HUDEP-2 (cell line): Measurements from ENCODE around the gene WARS2.
"Not testable (repeated sequence)": the region's sequence is repeated elsewhere in the genome, so short reads cannot be mapped to it uniquely, and the experiment has no call there.

Source experiments
- DNase-seq, 76 experiments: peaks; one replicate each; lab custom pipeline; 2025; ENCODE audit not compliant: unreplicated experiment in 76 of 76; lab: John Stamatoyannopoulos, UW

WARS2 gene

GRCh38 chr1:119140177-119141019 is at the start of gene WARS2:
Gene WARS2, minus strand, starts transcription at chr1:119140653. Its CDS starts 9 bp downstream, at chr1:119140644.
- peak; percentile 35 to 96 (median 88) for DNase-seq

DNA sequence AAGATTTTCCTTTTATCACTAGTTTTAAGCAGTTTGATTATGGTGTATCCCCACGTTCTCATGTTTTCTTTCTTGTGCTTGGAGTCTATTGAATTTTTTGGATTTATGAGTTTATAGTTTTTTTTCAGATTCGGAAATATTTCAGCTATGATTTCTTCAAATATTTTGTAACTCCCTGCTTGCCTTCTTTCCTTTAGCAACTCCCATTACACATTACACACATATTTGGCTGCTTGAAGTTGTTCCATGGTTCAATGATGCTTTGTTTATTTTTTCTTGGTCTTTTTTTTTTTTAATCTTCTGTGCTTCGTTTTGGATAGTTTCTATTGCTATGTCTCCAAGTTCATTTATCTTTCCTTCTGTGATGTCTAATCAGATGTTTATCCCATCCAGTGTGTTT is 48.5 kb upstream of the WARS2 start:
- no peak for DNase-seq

- DNase-seq = no peak
These were observed 47.0 kb upstream of the WARS2 start for GRCh38 chr1:119187416-119187815.

DNA sequence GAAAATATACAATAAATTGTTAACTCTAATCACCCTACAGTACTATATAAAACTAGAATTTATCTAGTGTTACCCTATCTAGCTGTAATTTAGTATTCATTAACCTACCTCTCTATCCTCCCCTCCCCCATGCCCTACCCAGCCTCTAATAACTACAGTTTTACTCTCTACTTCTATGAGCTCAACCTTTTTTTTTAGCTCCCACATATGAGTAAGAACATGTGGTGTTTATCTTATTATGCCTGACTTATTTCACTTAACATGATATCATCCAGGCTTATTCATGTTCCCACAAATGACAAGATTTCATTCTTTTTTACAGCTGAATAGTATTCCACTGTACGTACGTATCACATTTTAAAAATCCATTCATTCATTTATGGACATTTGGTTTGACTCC is 46.0 kb upstream of the WARS2 start:
- DNase-seq = no peak

GRCh38 chr1:119184972-119185371 is 44.5 kb upstream of the WARS2 start:
- DNase-seq = no peak

DNA sequence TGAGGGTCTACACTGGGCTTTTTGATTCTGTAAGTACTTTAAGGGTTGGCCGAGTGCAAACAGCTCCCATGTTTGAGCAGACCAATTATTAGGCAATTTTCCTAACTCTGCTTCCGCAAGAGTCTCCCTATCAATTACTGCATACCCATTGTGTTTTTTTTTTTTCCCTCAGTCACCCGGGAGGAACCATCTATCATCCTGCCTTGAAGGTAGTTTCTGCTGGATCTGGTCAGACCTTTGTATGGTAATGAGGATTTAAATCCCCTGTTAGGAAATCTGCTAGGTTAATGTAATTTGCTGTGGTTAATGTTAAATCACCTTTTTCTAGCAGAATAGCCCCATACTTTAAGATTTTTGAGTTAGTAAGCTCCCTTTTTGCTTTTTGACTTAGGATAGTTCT is 40.8 kb upstream of the WARS2 start:
- DNase-seq = no peak

DNA sequence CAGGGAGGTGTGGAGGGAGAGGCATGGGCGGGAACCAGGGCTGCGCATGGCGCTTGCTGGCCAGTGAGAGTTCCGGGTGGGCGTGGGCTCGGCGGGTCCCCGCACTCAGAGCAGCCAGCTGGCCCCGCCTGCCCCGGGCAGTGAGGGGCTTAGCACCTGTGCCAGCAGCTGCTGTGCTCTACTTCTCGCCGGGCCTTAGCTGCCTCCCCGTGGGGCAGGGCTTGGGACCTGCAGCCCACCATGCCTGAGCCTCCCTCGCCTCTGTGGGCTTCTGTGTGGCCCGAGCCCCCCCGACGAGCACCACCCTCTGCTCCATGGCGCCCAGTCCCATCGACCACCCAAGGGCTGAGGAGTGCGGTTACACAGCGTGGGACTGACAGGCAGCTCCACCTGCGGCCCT is 38.6 kb upstream of the WARS2 start:
- no peak for DNase-seq

GRCh38 chr1:119172927-119173326 is 32.5 kb upstream of the WARS2 start:
- DNase-seq = not testable (repeated sequence)

DNA sequence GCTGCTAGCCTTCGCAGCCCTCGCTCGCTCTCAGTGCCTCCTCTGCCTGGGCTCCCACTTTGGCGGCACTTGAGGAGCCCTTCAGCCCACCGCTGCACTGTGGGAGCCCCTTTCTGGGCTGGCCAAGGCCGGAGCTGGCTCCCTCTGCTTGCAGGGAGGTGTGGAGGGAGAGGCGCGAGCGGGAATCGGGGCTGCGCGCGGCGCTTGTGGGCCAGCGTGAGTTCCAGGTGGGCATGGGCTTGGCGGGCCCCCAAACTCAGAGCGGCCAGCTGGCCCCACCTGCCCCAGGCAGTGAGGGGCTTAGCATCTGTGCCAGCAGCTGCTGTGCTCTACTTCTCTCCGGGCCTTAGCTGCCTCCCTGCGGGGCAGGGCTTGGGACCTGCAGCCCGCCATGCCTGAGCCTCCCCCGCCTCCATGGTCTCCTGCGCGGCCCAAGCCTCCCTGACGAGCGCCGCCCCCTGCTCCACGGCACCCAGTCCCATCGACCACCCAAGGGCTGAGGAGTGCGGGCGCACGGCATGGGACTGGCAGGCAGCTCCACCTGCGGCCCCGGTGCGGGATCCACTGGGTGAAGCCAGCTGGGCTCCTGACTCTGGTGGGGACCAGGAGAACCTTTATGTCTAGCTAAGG is 31.0 kb upstream of the WARS2 start:
- not testable (repeated sequence) for DNase-seq

GRCh38 chr1:119163396-119163795 is 22.9 kb upstream of the WARS2 start:
- DNase-seq = peak in 5 of 76 experiments; percentile 0 to 10 (median 3)

GRCh38 chr1:119160866-119161265 is 20.4 kb upstream of the WARS2 start:
- DNase-seq = no peak

DNA sequence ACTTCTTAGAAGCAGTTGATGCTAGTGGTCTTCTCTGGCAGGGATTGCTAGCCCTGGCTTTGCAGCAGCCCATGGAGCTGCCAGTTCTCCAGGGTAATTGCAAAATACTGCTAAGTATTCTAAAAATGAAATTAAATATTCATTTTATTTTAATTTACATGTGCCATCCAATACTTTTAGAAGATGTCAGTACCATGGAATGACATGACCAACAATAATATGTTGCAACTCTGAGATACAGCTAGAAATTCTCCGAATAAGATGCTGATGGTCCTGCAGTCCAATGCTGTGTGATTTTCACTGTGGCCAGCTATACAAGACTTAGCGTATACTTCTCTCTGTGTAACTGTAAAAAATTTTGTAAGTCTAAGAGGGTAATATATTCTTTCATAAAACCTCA is 20.0 kb upstream of the WARS2 start:
- no peak for DNase-seq

DNA sequence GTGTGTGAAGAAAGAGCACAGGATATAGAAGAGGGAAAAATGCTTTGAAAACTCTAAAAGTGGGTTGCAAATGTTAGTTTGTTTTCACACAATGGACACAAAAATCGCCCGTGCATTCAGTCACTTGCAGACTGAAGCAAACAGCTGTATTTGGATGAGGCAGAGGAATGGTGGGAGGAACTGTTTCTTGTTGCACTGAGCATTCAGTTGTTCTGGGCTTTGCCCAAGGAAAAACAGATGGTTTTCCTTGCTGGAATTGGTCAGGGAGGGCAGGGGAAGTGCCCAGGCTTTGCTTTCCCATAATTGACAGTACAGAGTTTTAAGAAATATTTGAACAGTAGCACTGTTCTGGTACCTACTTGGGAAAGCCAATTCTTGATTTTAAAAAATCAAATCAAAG is 19.5 kb upstream of the WARS2 start:
- no peak for DNase-seq

DNA sequence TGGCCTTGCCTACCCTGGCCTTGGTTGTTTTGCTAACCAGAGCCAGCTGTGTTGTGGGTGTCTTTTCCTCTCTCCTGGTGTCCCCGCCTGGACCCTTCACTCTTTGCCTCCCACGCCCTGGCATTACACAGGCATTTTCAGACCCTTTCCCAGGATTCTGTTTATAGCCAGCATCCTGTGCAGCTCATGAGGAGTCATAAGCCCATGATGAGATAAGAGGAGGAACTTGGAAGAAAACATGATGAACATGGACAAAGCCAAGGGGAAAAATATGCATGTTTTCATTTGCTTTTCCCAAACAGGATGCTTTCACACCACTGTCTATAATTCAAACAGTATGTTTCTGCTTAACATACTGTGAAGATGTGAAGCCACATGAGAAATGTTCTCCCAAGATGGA is 18.7 kb upstream of the WARS2 start:
- DNase-seq = no peak

GRCh38 chr1:119156761-119157160 is 16.3 kb upstream of the WARS2 start:
- not testable (repeated sequence) for DNase-seq

DNA sequence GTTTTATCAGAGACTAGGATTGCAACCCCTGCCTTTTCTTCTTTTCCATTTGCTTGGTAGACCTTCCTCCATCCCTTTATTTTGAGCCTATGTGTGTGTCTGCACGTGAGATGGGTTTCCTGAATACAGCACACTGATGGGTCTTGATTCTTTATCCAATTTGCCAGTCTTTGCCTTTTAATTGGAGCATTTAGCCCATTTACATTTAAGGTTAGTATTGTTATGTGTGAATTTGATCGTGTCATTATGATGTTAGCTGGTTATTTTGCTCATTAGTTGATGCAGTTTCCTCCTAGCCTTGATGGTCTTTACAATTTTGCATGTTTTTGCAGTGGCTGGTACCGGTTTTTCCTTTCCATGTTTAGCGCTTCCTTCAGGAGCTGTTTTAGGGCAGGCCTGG is 14.6 kb upstream of the WARS2 start:
- DNase-seq = not testable (repeated sequence)

DNA sequence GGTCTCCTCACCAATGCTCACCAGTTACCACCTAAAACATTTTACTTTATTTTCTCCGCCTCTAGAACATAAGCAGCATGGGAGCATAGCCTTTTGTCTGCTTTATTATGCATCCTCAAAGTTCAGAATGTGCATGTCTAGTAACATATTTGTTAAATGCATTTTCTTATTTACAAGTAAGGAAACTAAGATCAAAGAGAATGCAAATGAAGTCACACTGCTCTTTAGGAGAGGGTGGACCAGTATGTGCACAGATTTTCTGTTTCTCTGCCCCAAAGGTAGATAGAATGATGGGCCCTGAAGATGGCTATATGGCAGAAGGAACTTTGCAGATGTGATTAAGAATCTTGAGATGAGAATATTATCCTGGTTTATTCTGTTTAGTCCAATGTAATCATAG is 9.7 kb upstream of the WARS2 start:
- DNase-seq = no peak

DNA sequence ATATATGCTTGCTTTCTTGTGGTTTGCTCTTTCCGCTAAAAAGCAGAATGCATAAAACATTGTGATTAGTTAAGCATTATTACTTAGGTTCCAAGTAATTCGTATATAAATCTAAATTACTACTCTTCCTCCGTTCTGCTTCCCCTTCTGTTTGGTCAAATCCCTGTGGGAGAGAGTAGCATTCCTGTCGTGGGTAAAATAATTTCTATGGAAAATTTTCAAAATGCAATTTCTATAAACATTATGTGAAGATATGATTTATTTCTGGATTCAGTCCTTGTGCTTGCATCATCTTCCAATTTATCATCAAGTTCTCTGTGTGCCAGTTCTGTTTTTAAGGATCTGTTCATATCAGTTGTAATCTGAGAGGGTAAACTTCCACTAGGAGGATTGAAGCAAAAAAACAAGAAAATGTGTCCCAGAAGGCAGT is 7.2 kb upstream of the WARS2 start:
- DNase-seq = no peak

- no peak for DNase-seq
These were observed 6.0 kb upstream of the WARS2 start for GRCh38 chr1:119146466-119146865.

GRCh38 chr1:119144813-119145212 is 4.4 kb upstream of the WARS2 start:
- DNase-seq = no peak

GRCh38 chr1:119143706-119144105 is 3.3 kb upstream of the WARS2 start:
- no peak for DNase-seq

GRCh38 chr1:119141660-119142059 is 1.2 kb upstream of the WARS2 start:
- no peak for DNase-seq
